HG02678 (cell line): ENCODE data around the gene YWHAB.
"Not testable (repeated sequence)": the region's sequence is repeated elsewhere in the genome, so short reads cannot be mapped to it uniquely, and the experiment has no call there.

Experiments
- ATAC-seq: cut with Tn5 transposase; IDR thresholded peaks from one replicate; pipeline ENCODE4 v1.9.1; 2021; ENCODE audit warnings: mild to moderate bottlenecking, moderate library complexity; ENCODE audit not compliant: unreplicated experiment

Gene YWHAB

DNA sequence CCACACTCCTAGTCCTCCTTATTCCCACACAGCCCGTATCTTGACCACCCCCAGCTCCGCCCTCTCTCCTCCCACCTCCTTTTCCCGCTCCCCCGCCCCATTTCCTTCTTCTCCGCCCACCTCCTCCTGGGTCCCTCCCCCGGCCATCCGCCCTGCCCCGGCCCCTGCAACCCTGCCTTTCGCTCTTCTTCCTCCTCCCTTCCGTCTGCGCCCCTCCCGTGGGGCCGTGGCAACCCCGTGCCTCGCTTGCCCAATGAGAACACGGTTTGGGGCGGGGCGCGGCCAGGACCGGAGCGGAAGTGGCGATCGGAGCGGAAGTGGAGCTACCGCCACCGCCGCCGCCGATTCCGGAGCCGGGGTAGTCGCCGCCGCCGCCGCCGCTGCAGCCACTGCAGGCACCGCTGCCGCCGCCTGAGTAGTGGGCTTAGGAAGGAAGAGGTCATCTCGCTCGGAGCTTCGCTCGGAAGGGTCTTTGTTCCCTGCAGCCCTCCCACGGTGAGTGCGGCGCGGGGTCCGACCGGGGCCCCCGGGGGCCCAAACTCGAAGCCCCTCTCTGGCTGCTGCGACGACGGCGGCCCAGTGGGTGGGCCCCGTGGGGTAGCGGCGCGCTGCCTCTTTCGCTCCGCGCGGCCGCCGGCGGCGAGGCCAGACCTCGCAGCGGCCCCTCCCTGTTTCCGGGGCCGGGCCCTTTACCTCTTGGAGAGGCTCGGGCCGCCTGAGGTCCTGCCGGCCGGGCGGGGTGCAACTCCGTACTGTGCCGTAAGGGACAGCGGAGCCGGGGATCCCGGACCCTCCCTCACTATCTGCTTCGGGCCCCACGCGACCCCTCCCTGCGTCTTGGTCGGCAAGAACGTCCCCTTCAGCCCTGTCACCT is at the start of gene YWHAB:
YWHAB (plus strand) TSS at position 314 of the 874 bp plus-strand sequence. CDS start 15,829 bp downstream, outside the sequence.
- ATAC-seq = peak; percentile 94

GRCh38 chr20:44836601-44837120 is 48.8 kb upstream of the YWHAB start:
- ATAC-seq = no peak

- no peak for ATAC-seq
Observed at GRCh38 chr20:44837946-44838345, 47.6 kb upstream of the YWHAB start.

GRCh38 chr20:44838521-44838920 is 47.0 kb upstream of the YWHAB start:
- ATAC-seq = no peak

- ATAC-seq = no peak
Observed at GRCh38 chr20:44839481-44839880, 46.0 kb upstream of the YWHAB start.

GRCh38 chr20:44840826-44841225 is 44.7 kb upstream of the YWHAB start:
- no peak for ATAC-seq

DNA sequence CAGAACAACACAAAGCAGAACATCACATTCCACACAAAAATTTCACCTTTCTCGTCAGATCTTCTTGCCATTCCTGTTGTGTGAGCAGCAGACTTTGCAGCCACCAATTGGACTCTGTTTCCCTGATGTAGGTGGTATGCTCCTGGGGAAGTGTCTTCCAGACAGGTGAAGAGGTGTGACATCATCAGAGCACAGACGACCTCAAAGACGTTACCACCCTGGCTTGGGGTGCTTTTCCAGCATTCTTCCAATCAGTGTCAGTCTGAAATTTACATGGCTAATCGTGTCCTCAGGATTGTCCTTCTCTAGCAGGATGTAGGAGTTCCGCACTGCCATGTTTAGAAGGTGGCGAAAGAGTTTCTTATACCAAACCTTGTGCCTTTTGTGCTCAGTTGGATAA is 43.5 kb upstream of the YWHAB start:
- no peak for ATAC-seq

DNA sequence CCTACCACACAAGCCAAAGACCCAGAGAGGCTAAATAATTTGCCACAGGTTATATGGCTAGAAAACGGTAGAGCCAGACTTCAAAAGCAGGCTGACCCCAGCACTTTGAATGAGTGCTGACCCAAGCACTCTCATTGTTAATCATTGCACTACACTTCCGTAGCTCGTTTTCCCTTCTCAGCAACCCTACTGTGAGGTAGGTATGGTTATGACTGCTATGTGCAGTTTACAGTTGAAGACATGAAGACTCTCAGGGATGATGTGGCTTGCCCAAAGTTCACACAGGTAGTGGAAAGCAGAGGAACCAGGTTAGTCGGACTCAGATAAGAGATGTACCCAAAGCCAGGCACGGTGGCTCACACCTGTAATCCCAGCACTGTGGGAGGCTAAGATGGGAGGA is 41.6 kb upstream of the YWHAB start:
- ATAC-seq = no peak

- no peak for ATAC-seq
Observed at GRCh38 chr20:44848254-44849015, 37.1 kb upstream of the YWHAB start.

DNA sequence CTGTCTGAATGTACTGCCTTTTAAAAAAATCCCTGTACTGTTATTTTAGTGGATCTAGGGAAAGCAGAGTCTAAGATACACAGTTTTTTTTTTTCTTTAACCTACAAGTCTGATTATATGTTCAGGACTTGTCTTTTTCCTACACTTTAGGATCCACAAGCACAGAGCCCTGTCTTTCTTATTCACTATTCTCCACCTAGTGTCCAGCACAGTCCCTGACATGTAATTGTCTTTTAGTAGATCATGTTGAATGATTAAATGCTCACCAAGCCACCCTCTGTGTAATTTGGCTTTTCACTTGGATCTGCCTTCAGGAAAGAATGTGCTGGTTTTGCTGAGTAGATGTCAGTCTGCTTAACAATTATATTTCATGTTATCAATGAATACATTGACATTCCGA is 35.8 kb upstream of the YWHAB start:
- ATAC-seq = no peak

DNA sequence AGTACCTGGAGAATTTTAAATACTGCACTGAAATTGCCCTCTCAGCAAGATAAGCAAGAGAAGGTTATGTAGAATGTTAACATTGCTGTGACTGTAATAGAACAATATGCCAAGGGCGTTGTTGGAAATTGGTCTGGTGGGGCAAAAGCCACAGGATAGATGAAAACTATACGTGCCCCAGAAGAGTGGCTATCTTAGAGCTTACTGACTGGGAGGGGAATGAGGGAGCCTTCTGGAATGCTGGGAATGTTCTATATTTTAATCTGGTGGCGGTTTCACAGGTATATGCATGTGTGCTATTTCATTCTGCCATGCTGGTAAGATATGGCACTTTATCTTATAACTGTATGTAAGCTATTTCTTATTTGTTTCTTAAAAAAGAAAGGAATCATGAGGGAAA is 35.2 kb upstream of the YWHAB start:
- ATAC-seq = no peak

GRCh38 chr20:44850837-44851236 is 34.7 kb upstream of the YWHAB start:
- no peak for ATAC-seq

- no peak for ATAC-seq
Observed at GRCh38 chr20:44851545-44851944, 34.0 kb upstream of the YWHAB start.

DNA sequence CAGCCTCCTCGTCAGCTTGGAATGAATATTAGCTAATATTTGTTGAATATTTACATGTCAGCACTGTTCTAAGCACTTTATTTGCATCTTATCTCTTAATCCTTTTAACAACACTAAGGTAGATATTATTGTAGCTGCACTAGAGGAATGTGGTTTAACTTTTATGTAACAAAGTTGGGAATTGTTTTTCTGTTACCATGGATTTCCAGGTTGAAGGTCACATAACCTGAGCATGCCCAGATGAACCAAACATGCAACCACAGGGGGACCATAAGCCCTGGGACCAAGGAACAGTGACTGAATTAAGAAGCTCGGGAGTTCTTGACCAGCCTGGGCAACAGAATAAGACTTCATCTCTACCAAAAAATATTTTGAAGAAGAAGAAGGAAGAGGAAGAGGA is 29.1 kb upstream of the YWHAB start:
- no peak for ATAC-seq

- no peak for ATAC-seq
Observed at GRCh38 chr20:44856856-44857448, 28.6 kb upstream of the YWHAB start.

DNA sequence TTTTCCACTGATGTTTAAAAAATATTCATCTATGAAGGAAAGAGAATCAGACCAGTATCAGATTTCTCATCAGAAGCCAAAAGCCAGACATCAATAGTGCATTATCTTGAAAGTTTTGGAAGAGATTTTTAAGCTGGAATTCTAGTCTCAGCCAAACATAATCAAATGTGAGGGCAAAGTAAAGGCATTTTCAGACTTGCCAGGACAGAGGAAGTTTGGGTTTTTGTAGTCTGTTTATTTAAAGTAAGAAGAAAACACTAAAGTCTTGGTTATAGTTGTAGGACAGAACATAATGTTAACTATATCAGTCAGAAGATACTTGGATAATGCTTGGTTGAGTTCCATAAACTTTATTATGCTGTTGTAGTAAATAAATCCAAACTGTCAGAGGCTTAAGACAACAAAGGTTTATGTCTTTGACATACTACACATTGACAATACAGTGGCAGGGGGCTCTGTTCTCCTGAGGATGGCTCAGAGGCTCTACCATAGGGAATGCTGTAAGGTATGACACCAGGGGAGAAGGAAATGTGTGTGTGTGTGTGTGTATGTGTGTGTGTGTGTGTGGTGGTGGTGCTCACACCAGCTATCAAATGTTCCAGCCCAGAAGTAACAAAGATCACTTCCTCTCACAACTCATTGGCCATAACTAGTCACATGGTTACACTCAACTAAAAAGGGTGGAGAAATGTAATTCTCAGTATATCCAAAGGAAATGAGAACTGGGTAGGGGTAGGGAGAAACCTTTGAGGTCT is 26.7 kb upstream of the YWHAB start:
- no peak for ATAC-seq

DNA sequence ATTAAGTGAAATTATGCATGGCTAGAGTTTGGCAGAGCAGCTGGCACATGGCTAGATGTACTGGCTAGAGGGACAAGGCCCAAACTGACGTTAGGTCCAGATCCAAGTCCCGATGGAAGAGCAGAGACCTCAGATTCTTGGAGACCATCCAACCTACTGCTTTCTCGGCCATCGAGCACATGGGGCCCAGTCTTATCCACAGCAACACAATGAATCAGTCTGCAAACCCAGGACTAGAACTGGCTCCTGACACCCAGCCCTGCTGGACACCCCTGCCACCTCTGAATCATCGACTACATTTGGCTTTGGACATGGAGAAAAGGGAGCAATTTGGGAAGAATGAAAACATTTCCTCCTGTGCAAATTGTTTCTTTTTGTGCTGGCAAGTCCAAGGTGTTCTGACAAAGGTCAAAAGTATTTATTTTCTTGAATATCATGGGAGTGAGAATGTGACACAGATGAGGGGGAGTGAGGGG is 23.9 kb upstream of the YWHAB start:
- ATAC-seq = no peak

- ATAC-seq = no peak
Observed at GRCh38 chr20:44862286-44862685, 23.2 kb upstream of the YWHAB start.

GRCh38 chr20:44863365-44864084 is 22.0 kb upstream of the YWHAB start:
- ATAC-seq = not testable (repeated sequence)

- not testable (repeated sequence) for ATAC-seq
Observed at GRCh38 chr20:44864493-44864892, 21.0 kb upstream of the YWHAB start.
